Measurements from ENCODE around the gene CNOT8. TPM values are rescaled to one million over a fixed set of nuclear protein-coding genes. Genes with fewer than 3 reads are reported as not detected.
A peak's percentile ranks its signal among the peaks of the same experiment; 100 is the strongest.

CNOT8 gene
- total RNA-seq, 1 donor from 2014 or later, result 45.6 TPM

DNA sequence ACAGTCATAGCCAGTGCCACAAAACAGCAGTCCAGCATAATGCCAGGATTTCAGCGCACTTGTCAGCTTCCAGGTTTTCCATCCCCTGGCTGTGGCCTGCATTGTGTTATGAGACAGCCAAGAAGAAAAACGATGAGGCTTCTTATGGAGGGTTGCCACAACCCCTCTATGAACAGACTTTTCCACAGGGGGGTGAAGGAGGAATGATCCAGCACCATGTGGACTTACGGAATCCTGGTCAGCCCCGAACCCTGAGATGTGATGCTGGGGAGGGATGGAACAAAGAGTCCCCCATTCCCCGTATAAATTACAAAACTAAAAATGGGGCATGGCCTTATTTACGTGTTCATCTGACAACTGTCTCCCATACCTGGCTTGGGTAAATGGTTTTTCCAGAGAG lies 40.6 kb upstream of the CNOT8 start:
- Histone ChIP-seq H3K9ac (ENCODE audit: low read length) (no peak overlapping the region), H3K27me3 (ENCODE audit: insufficient read depth, low read length) (no peaks in the 10 kb centered on the region), H3K79me2 (ENCODE audit: insufficient read depth, low read length) (peaks cover 11% of the 10 kb centered on the region), H2AFZ (ENCODE audit: low read depth, low read length) (no peak overlapping the region), H3K36me3 (ENCODE audit: insufficient read depth, low read length) (peaks cover 26% of the 10 kb centered on the region), H4K20me1 (ENCODE audit: insufficient read depth, low read length) (peaks cover 32% of the 10 kb centered on the region), H3K4me1 (ENCODE audit: insufficient read depth, low read length) (no peaks in the 10 kb centered on the region), H3K9me3 (ENCODE audit: insufficient read depth, low read depth, low read length) (no peaks in the 10 kb centered on the region), H3K4me2 (ENCODE audit: low read length) (no peak overlapping the region), H3K4me3 (ENCODE audit: insufficient read depth, low read depth, low read length) (no peak overlapping the region), H3K27ac (ENCODE audit: low read depth, low read length) (no peak overlapping the region)
- Mint-ChIP-seq H3K27ac (ENCODE audit: unreplicated experiment) (no peak overlapping the region), H3K27me3 (ENCODE audit: low read depth, unreplicated experiment) (no peaks in the 10 kb centered on the region), H3K4me3 (ENCODE audit: unreplicated experiment) (no peak overlapping the region), H3K36me3 (ENCODE audit: low read depth, unreplicated experiment) (peaks cover 40% of the 10 kb centered on the region), H3K9me3 (ENCODE audit: unreplicated experiment) (no peaks in the 10 kb centered on the region), H3K4me1 (ENCODE audit: low read depth, unreplicated experiment) (no peaks in the 10 kb centered on the region)
- FAIRE-seq, result no peak
- no peak for TF ChIP-seq EZH2 (IDR thresholded peaks at IDR 0.05; ENCODE audit: insufficient read depth, low read length)
- TF ChIP-seq, protein P1, sequence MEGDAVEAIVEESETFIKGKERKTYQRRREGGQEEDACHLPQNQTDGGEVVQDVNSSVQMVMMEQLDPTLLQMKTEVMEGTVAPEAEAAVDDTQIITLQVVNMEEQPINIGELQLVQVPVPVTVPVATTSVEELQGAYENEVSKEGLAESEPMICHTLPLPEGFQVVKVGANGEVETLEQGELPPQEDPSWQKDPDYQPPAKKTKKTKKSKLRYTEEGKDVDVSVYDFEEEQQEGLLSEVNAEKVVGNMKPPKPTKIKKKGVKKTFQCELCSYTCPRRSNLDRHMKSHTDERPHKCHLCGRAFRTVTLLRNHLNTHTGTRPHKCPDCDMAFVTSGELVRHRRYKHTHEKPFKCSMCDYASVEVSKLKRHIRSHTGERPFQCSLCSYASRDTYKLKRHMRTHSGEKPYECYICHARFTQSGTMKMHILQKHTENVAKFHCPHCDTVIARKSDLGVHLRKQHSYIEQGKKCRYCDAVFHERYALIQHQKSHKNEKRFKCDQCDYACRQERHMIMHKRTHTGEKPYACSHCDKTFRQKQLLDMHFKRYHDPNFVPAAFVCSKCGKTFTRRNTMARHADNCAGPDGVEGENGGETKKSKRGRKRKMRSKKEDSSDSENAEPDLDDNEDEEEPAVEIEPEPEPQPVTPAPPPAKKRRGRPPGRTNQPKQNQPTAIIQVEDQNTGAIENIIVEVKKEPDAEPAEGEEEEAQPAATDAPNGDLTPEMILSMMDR (IDR thresholded peaks at IDR 0.05; ENCODE audit: insufficient read depth, low read depth, low read length), result no peak
- no peak for DNase-seq (ENCODE audit: low read depth)

DNA sequence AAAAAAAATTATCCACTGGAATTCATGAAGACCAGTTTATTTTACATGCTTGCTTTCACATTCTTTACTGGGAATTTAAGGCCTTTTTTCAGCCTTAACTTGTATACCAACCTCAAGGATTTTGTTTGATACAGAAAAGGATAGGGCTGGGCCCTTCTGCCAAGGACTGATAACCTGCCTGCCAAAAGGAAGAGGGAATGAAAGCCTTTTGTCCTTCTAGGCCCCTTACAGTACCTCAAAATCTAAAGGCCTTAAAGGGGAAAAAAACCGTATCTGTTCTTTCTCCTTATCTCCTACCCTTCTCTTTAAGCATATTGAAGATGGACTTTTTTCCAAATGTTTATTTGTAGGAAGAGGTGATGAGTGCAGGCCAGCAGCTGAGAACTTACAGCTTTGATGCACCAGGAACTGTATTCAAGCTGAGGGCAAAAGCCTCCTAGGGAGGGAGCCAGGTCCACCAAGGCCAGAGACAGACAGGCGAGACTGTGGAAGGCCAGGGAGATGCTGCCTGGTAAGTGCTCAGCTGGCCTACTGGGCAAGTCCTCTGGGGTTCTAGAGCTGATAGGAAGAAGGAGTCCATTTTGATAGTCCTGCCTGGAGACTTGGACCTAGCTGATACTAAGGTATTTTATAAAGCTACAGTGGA lies 39.8 kb upstream of the CNOT8 start:
- FAIRE-seq (no peak), DNase-seq (ENCODE audit: low read depth) (no peak)
- no peaks in the 10 kb centered on the region for H3K9me3 Mint-ChIP-seq (ENCODE audit: unreplicated experiment)
- no peak overlapping the region for H2AFZ ChIP-seq (ENCODE audit: low read depth, low read length)
- H3K27ac ChIP-seq (ENCODE audit: low read depth, low read length), result no peak overlapping the region
- H3K36me3 ChIP-seq (ENCODE audit: insufficient read depth, low read length), result peaks cover 18% of the 10 kb centered on the region
- no peak overlapping the region for H3K4me3 Mint-ChIP-seq (ENCODE audit: unreplicated experiment)
- H3K27me3 ChIP-seq (ENCODE audit: insufficient read depth, low read length), result no peaks in the 10 kb centered on the region
- H3K4me3 ChIP-seq (ENCODE audit: insufficient read depth, low read depth, low read length), result no peak overlapping the region
- H3K27me3 Mint-ChIP-seq (ENCODE audit: low read depth, unreplicated experiment), result no peaks in the 10 kb centered on the region
- no peak overlapping the region for H3K4me2 ChIP-seq (ENCODE audit: low read length)
- peaks cover 44% of the 10 kb centered on the region for H3K36me3 Mint-ChIP-seq (ENCODE audit: low read depth, unreplicated experiment)
- no peak overlapping the region for H3K9ac ChIP-seq (ENCODE audit: low read length)
- no peaks in the 10 kb centered on the region for H3K4me1 Mint-ChIP-seq (ENCODE audit: low read depth, unreplicated experiment)
- H3K79me2 ChIP-seq (ENCODE audit: insufficient read depth, low read length), result peaks cover 11% of the 10 kb centered on the region
- peak overlapping the region; percentile 69 for H3K27ac Mint-ChIP-seq (ENCODE audit: unreplicated experiment)
- TF ChIP-seq, protein P1 (IDR thresholded peaks at IDR 0.05; ENCODE audit: insufficient read depth, low read depth, low read length), result no peak
- TF ChIP-seq EZH2 (IDR thresholded peaks at IDR 0.05; ENCODE audit: insufficient read depth, low read length), result no peak
- peaks cover 27% of the 10 kb centered on the region for H4K20me1 ChIP-seq (ENCODE audit: insufficient read depth, low read length)
- H3K9me3 ChIP-seq (ENCODE audit: insufficient read depth, low read depth, low read length), result no peaks in the 10 kb centered on the region
- H3K4me1 ChIP-seq (ENCODE audit: insufficient read depth, low read length), result no peaks in the 10 kb centered on the region

DNA sequence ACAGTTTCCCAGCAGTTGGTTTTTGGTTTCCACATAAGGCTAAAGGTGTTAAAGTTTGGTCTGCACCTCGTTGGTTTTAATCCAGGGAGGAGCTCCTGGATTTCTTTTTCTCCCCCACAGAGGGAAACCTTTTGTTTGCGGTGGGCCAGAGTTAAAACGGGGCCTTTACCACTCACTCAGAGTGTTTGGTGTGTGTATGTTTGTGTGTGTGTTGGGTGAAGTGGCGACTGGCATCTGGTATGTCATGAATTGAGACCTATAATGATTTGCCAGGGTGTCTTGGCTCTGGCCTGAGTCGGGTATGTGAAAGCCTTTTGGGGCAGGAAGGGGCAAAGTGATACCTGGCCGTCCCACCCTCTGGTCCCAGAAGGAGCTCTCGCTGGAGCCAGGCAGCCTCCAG lies 38.9 kb upstream of the CNOT8 start:
- Histone ChIP-seq H3K4me1 (ENCODE audit: insufficient read depth, low read length) (no peaks in the 10 kb centered on the region), H3K4me3 (ENCODE audit: insufficient read depth, low read depth, low read length) (no peak overlapping the region), H3K79me2 (ENCODE audit: insufficient read depth, low read length) (peaks cover 11% of the 10 kb centered on the region), H3K9ac (ENCODE audit: low read length) (no peak overlapping the region), H3K27ac (ENCODE audit: low read depth, low read length) (no peak overlapping the region), H4K20me1 (ENCODE audit: insufficient read depth, low read length) (peaks cover 27% of the 10 kb centered on the region), H3K27me3 (ENCODE audit: insufficient read depth, low read length) (no peaks in the 10 kb centered on the region), H3K36me3 (ENCODE audit: insufficient read depth, low read length) (peaks cover 27% of the 10 kb centered on the region), H2AFZ (ENCODE audit: low read depth, low read length) (no peak overlapping the region), H3K4me2 (ENCODE audit: low read length) (no peak overlapping the region), H3K9me3 (ENCODE audit: insufficient read depth, low read depth, low read length) (no peaks in the 10 kb centered on the region)
- peak overlapping the region; percentile 69 for H3K27ac Mint-ChIP-seq (ENCODE audit: unreplicated experiment)
- no peaks in the 10 kb centered on the region for H3K27me3 Mint-ChIP-seq (ENCODE audit: low read depth, unreplicated experiment)
- no peak for FAIRE-seq
- no peak for DNase-seq (ENCODE audit: low read depth)
- no peaks in the 10 kb centered on the region for H3K4me1 Mint-ChIP-seq (ENCODE audit: low read depth, unreplicated experiment)
- no peak for TF ChIP-seq EZH2 (IDR thresholded peaks at IDR 0.05; ENCODE audit: insufficient read depth, low read length)
- TF ChIP-seq, protein P1 (IDR thresholded peaks at IDR 0.05; ENCODE audit: insufficient read depth, low read depth, low read length), result no peak
- H3K9me3 Mint-ChIP-seq (ENCODE audit: unreplicated experiment), result no peaks in the 10 kb centered on the region
- no peak overlapping the region for H3K4me3 Mint-ChIP-seq (ENCODE audit: unreplicated experiment)
- peaks cover 44% of the 10 kb centered on the region for H3K36me3 Mint-ChIP-seq (ENCODE audit: low read depth, unreplicated experiment)
